H1 (cell line): ENCODE measurements around the gene CCDC88C. TPM values are rescaled to one million over a fixed set of nuclear protein-coding genes. Genes with fewer than 3 reads are reported as not detected.

Experiments used
- CTCF ChIA-PET: fragments of 300-600 bp; sonication (Branson Sonifier 250); formaldehyde crosslinking; loops from one replicate; lab custom pipeline; 2021; ENCODE audit not compliant: partially characterized antibody; lab: Charles Lee
- POLR2A ChIA-PET: fragments of 300-600 bp; sonication (Branson Sonifier 250); formaldehyde crosslinking; loops from one replicate; lab custom pipeline; 2021; ENCODE audit warnings: inconsistent platforms; ENCODE audit not compliant: partially characterized antibody; lab: Charles Lee
- DNase-seq, 2 experiments: peaks; one replicate each; pipeline versions ENCODE4 v3.0.0 to v3.0.0-alpha.2; 2010 to 2022; ENCODE audit warnings: low spot score in 2 of 2, low read depth in 1 of 2, mixed read lengths in 1 of 2
- FAIRE-seq: peaks from 2 replicates; lab custom pipeline; 2011; peaks lifted over from hg19 to GRCh38; lab: Jason Lieb, UNC
- H2AFZ ChIP-seq: 2 replicates; pipeline ENCODE4 v1.8.1; 2012; ENCODE audit warnings: low read length, inconsistent platforms
- H2AK5ac ChIP-seq: 2 replicates; pipeline ENCODE4 v1.6.1; 2013; ENCODE audit warnings: low read depth, low read length
- H2BK120ac ChIP-seq: replicated peaks from 2 replicates; pipeline ENCODE3; 2013; ENCODE audit warnings: low read depth, low read length, inconsistent platforms
- H2BK12ac ChIP-seq: 2 replicates; pipeline ENCODE4 v1.6.1; 2013; ENCODE audit warnings: low read depth, low read length
- H2BK15ac ChIP-seq: 2 replicates; pipeline ENCODE4 v1.6.1; 2013; ENCODE audit warnings: low read length
- H2BK20ac ChIP-seq: 2 replicates; pipeline ENCODE4 v1.6.1; 2013; ENCODE audit warnings: low read length
- H2BK5ac ChIP-seq: 2 replicates; pipeline ENCODE4 v1.6.1; 2013; ENCODE audit warnings: low read depth, low read length
- H3K14ac ChIP-seq: 2 replicates; pipeline ENCODE4 v1.6.1; 2013; ENCODE audit warnings: inconsistent platforms; ENCODE audit not compliant: insufficient read length
- H3K18ac ChIP-seq: 2 replicates; pipeline ENCODE4 v1.6.1; 2013; ENCODE audit warnings: low read length; ENCODE audit errors: extremely low read depth
- H3K23ac ChIP-seq: 2 replicates; pipeline ENCODE4 v1.6.1; 2013; ENCODE audit warnings: inconsistent platforms; ENCODE audit not compliant: insufficient read length
- H3K23me2 ChIP-seq: 2 replicates; pipeline ENCODE4 v1.6.1; 2013; ENCODE audit warnings: low read depth, low read length
- H3K27ac ChIP-seq: 2 replicates; pipeline ENCODE4 v1.6.1; 2011; ENCODE audit warnings: low read depth, low read length, inconsistent platforms
- H3K27me3 ChIP-seq, 4 experiments: replicated peaks in 1 of 4; 1 replicate in 1 of 4; 2 replicates in 3 of 4; pipeline versions ENCODE4 v1.6.1 to v1.8.1; 2011 to 2013; ENCODE audit warnings: low read length in 3 of 4, mild to moderate bottlenecking in 3 of 4, inconsistent platforms in 2 of 4, mixed read lengths in 2 of 4, moderate library complexity in 1 of 4; ENCODE audit not compliant: control insufficient read depth in 3 of 4, insufficient read depth in 3 of 4; ENCODE audit errors: extremely low read depth in 1 of 4
- H3K36me3 ChIP-seq, 4 experiments: 2 replicates each; pipeline versions ENCODE4 v1.6.1 to v1.8.1; 2011 to 2013; ENCODE audit warnings: mild to moderate bottlenecking in 4 of 4, low read length in 3 of 4, moderate library complexity in 2 of 4, control low read depth in 1 of 4, inconsistent platforms in 1 of 4; ENCODE audit not compliant: insufficient read depth in 4 of 4, control insufficient read depth in 2 of 4
- H3K4ac ChIP-seq: replicated peaks from 2 replicates; pipeline ENCODE3; 2013; ENCODE audit warnings: low read length, low read depth, mixed read lengths, inconsistent platforms; ENCODE audit not compliant: insufficient read length
- H3K4me1 ChIP-seq, 4 experiments: replicated peaks in 1 of 4; 1 replicate in 1 of 4; 2 replicates in 3 of 4; pipeline versions ENCODE4 v1.6.1 to v1.8.1; 2011 to 2013; ENCODE audit warnings: low read length in 3 of 4, inconsistent platforms in 2 of 4, mixed read lengths in 1 of 4; ENCODE audit not compliant: insufficient read depth in 4 of 4, control insufficient read depth in 3 of 4
- H3K4me2 ChIP-seq, 2 experiments: 2 replicates each; pipeline versions ENCODE4 v1.6.1 to v1.8.1; 2011 to 2013; ENCODE audit warnings: low read depth in 2 of 2, low read length in 2 of 2, control low read depth in 1 of 2, inconsistent platforms in 1 of 2, mild to moderate bottlenecking in 1 of 2; ENCODE audit not compliant: insufficient read depth in 1 of 2
- H3K4me3 ChIP-seq, 4 experiments: fragments of 200-600, 300-600 bp in 1 of 4; sonication (generic), shearing (Covaris generic), sonication (Bioruptor Twin) in 1 of 4; 2 replicates each; pipeline versions ENCODE4 v1.5.1 to v1.8.1; 2011 to 2016; ENCODE audit warnings: low read length in 4 of 4, low read depth in 3 of 4, control low read depth in 2 of 4, inconsistent platforms in 2 of 4, mild to moderate bottlenecking in 2 of 4, mixed read lengths in 1 of 4, moderate library complexity in 1 of 4; ENCODE audit not compliant: insufficient read depth in 2 of 4; ENCODE audit errors: extremely low read depth in 1 of 4
- H3K56ac ChIP-seq: replicated peaks from 2 replicates; pipeline ENCODE3; 2013; ENCODE audit warnings: low read depth, mild to moderate bottlenecking, mixed read lengths, low read length, inconsistent platforms; ENCODE audit not compliant: insufficient read length
- H3K79me1 ChIP-seq: 2 replicates; pipeline ENCODE4 v1.6.1; 2013; ENCODE audit warnings: low read depth, low read length, control low read depth
- H3K79me2 ChIP-seq, 2 experiments: 2 replicates each; pipeline versions ENCODE4 v1.6.1 to v1.8.1; 2012 to 2013; ENCODE audit warnings: low read length in 2 of 2, mild to moderate bottlenecking in 2 of 2, inconsistent platforms in 1 of 2; ENCODE audit not compliant: insufficient read depth in 2 of 2, control insufficient read depth in 1 of 2
- H3K9ac ChIP-seq, 4 experiments: replicated peaks in 1 of 4; 1 replicate in 1 of 4; 2 replicates in 3 of 4; pipeline versions ENCODE4 v1.6.1 to v1.8.1; 2011 to 2013; ENCODE audit warnings: low read depth in 3 of 4, low read length in 3 of 4, control low read depth in 2 of 4, mild to moderate bottlenecking in 2 of 4, moderate library complexity in 2 of 4, inconsistent platforms in 1 of 4; ENCODE audit errors: extremely low read depth in 1 of 4
- H3K9me3 ChIP-seq, 2 experiments: 2 replicates each; pipeline versions ENCODE4 v1.6.1 to v1.8.1; 2012 to 2013; ENCODE audit warnings: mild to moderate bottlenecking in 2 of 2, moderate library complexity in 2 of 2, control low read depth in 1 of 2, inconsistent platforms in 1 of 2, low read depth in 1 of 2, low read length in 1 of 2, mixed read lengths in 1 of 2; ENCODE audit not compliant: insufficient read depth in 2 of 2
- H4K20me1 ChIP-seq, 2 experiments: replicated peaks in 1 of 2; 2 replicates each; pipeline versions ENCODE3 to v1.8.1; 2011 to 2013; ENCODE audit warnings: inconsistent platforms in 2 of 2, low read length in 2 of 2, mild to moderate bottlenecking in 1 of 2; ENCODE audit not compliant: insufficient read depth in 2 of 2, control insufficient read depth in 1 of 2
- H4K5ac ChIP-seq: 2 replicates; pipeline ENCODE4 v1.6.1; 2013; ENCODE audit warnings: low read length, low read depth, mixed read lengths, inconsistent platforms; ENCODE audit not compliant: insufficient read length
- H4K8ac ChIP-seq: 2 replicates; pipeline ENCODE4 v1.8.0; 2013; ENCODE audit warnings: mild to moderate bottlenecking, moderate library complexity, low read length, inconsistent platforms; ENCODE audit not compliant: insufficient read depth; ENCODE audit errors: extremely low read depth
- H4K91ac ChIP-seq: replicated peaks from 2 replicates; pipeline ENCODE3; 2013; ENCODE audit warnings: low read length, mixed read lengths, inconsistent platforms; ENCODE audit not compliant: insufficient read length
- ATF3 ChIP-seq: IDR thresholded peaks from 2 replicates; pipeline ENCODE4 v1.6.1; 2011; ENCODE audit warnings: low read depth, mild to moderate bottlenecking, low read length; ENCODE audit not compliant: insufficient read depth
- CBX8 ChIP-seq: fragments of 300-800, 300-1000 bp; sonication (generic); IDR thresholded peaks from 2 replicates; pipeline ENCODE4 v1.7.1; 2016; ENCODE audit warnings: low read depth, low read length, borderline replicate concordance
- HDAC2 ChIP-seq, 2 experiments: fragments of 300-600 bp in 1 of 2; sonication (generic) in 1 of 2; IDR thresholded peaks; 2 replicates each; pipeline ENCODE4 v1.6.1; 2011 to 2012; ENCODE audit warnings: low read depth in 2 of 2, low read length in 2 of 2, mild to moderate bottlenecking in 2 of 2, moderate library complexity in 2 of 2, borderline replicate concordance in 1 of 2, inconsistent platforms in 1 of 2
- KDM1A ChIP-seq: fragments of 200-600, 300-600 bp; sonication (generic); IDR thresholded peaks from 2 replicates; pipeline ENCODE4 v1.7.1; 2016; ENCODE audit warnings: mild to moderate bottlenecking, low read length, borderline replicate concordance
- NRF1 ChIP-seq: IDR thresholded peaks from 2 replicates; pipeline ENCODE4 v1.6.1; 2011; ENCODE audit warnings: mild to moderate bottlenecking, low read depth, low read length, improper control_type of control experiment
- RFX5 ChIP-seq: IDR thresholded peaks from 2 replicates; pipeline ENCODE4 v1.6.1; 2011; ENCODE audit warnings: low read depth, low read length, improper control_type of control experiment, borderline replicate concordance
- RXRA ChIP-seq: IDR thresholded peaks from 2 replicates; pipeline ENCODE4 v1.6.1; 2011; ENCODE audit warnings: low read depth, mild to moderate bottlenecking, low read length, moderate library complexity; ENCODE audit not compliant: insufficient read depth
- SP1 ChIP-seq: IDR thresholded peaks from 2 replicates; pipeline ENCODE4 v1.6.1; 2011; ENCODE audit warnings: low read depth, low read length
- SP4 ChIP-seq: IDR thresholded peaks from 2 replicates; pipeline ENCODE4 v1.6.1; 2012; ENCODE audit warnings: low read length, inconsistent platforms
- TAF1 ChIP-seq: IDR thresholded peaks from 2 replicates; pipeline ENCODE4 v1.6.1; 2011; ENCODE audit warnings: mild to moderate bottlenecking, low read depth, low read length
- ZNF274 ChIP-seq: IDR thresholded peaks from 2 replicates; pipeline ENCODE4 v1.7.0; 2012; ENCODE audit warnings: low read length, borderline replicate concordance; ENCODE audit errors: extremely low read depth
- WGBS, 2 experiments: shearing (Covaris generic) in 1 of 2; methylation state at CpG; one replicate each; pipeline versions ENCODE4 v1.1.6 to v1.1.7; 2013 to 2015; ENCODE audit warnings: low lambda C conversion rate in 2 of 2, mixed read lengths in 2 of 2, inconsistent platforms in 1 of 2, low coverage in 1 of 2, missing lambda C conversion rate in 1 of 2; ENCODE audit not compliant: insufficient replicate concordance in 2 of 2, insufficient coverage in 1 of 2, insufficient read length in 1 of 2; ENCODE audit errors: extremely low coverage in 1 of 2, missing lambda C conversion rate in 1 of 2; 5-methylcytosine and 5-hydroxymethylcytosine counted together
- polyA plus RNA-seq, 7 experiments: library from polyadenylated mRNA; depleted of rRNA in 3 of 7; stranded (reverse) in 5 of 7; unstranded in 2 of 7; fragments of >200 nt in 5 of 7; fragments of 200-250 nt in 2 of 7; gene quantifications; 1 replicate in 5 of 7; 2 replicates in 1 of 7; 4 replicates in 1 of 7; pipeline versions ENCODE4 v1.2.1 to v1.2.3, GENCODE V29; 2011 to 2013; ENCODE audit warnings: missing spikeins in 2 of 7, mixed read lengths in 2 of 7
- total RNA-seq: library from RNA; stranded (reverse); fragmentation: NEBNext Ultra II Directional; extraction: Animal tissue kit (Norgen Biotek cat#: 25700); gene quantifications from 2 replicates; pipeline ENCODE4 v1.2.1, GENCODE V29; 2021

CCDC88C gene
- total and polyA plus RNA-seq, 2 of the 8 experiments (the other 6 are each of a cell fraction or from before 2014, with no cell fraction given), result 10.3 to 57.7 TPM

- H2BK20ac ChIP-seq, result no peak overlapping the region
- TF ChIP-seq HDAC2 (IDR thresholded peaks at IDR 0.05; ENCODE audit: borderline replicate concordance in 1 of 2, low read depth in 2 of 2, low read length in 2 of 2), result no peak
- no peak for TF ChIP-seq SP4
- TF ChIP-seq ZNF274, result no peak
- TF ChIP-seq ATF3, result no peak
- TF ChIP-seq NRF1, result no peak
- no peak for TF ChIP-seq CBX8
- TF ChIP-seq RXRA, result no peak
- TF ChIP-seq KDM1A, result no peak
- no peak for TF ChIP-seq RFX5
- TF ChIP-seq SP1, result no peak
- TF ChIP-seq TAF1, result no peak
Observed at GRCh38 chr14:91323031-91323430, 94.6 kb downstream of the CCDC88C start.

More at GRCh38 chr14:91323031-91323430, 94.6 kb downstream of the CCDC88C start:
- Histone ChIP-seq H3K56ac (no peak overlapping the region), H2BK5ac (no peak overlapping the region), H4K5ac (no peak overlapping the region), H3K18ac (no peak overlapping the region; the same call in 1 of the 2 replicates), H2BK120ac (no peak overlapping the region), H3K9me3 (no peaks in the 10 kb centered on the region), H3K27me3 (no peaks in the 10 kb centered on the region), H3K14ac (no peak overlapping the region), H3K79me1 (no peaks in the 10 kb centered on the region), H4K8ac (no peak overlapping the region), H3K23me2 (no peaks in the 10 kb centered on the region), H3K23ac (no peak overlapping the region), H2BK12ac (no peak overlapping the region), H3K4me2 (no peak overlapping the region), H3K4ac (no peak overlapping the region), H3K79me2 (no peaks in the 10 kb centered on the region), H4K91ac (no peak overlapping the region), H4K20me1 (peaks cover 3 to 9% of the 10 kb centered on the region in 2 experiments), H3K9ac (no peak overlapping the region), H2AFZ (no peak overlapping the region), H3K27ac (no peak overlapping the region), H3K4me3 (no peak overlapping the region), H2AK5ac (no peak overlapping the region), H3K4me1 (peaks cover 0 to 2% (median 0%) of the 10 kb centered on the region in 4 experiments; a peak in 2 of 7 replicates), H2BK15ac (no peak overlapping the region), H3K36me3 (peaks cover 7 to 24% (median 19%) of the 10 kb centered on the region in 4 experiments)
- POLR2A ChIA-PET, result interaction anchor here (0.8 to 1.5 kb wide), 2 partner anchors 95 to 186 kb away, joined by 3 to 8 read pairs; partner anchors contain the start of gene CCDC88C
- CTCF ChIA-PET, result interaction anchor here (0.6 to 5.5 kb wide), 39 partner anchors 9 to 335 kb away, joined by 3 to 64 read pairs (median 6); partner anchors contain the start of gene CCDC88C
- no peak for DNase-seq
- FAIRE-seq, result no peak
- WGBS, 2 experiments, result 94% methylated on average over 6 of the region's 6 CpGs; no CpG with 5 or more reads in 1 of the 2 experiments
